DMS153 treated with DMSO at 0.1 percent for 48 hours (cell line): ENCODE data around the gene DHRS1.
A peak's percentile ranks its signal among the peaks of the same experiment; 100 is the strongest.

Experiments used
- DNase-seq: peaks from one replicate; lab custom pipeline; 2025; ENCODE audit not compliant: unreplicated experiment; lab: John Stamatoyannopoulos, UW

Gene DHRS1

GRCh38 chr14:24299255-24300191 lies at the start of gene DHRS1, which contains the start of gene NOP9:
TSS of gene DHRS1 (minus strand) at chr14:24299780. CDS start at chr14:24299106, 674 bp downstream.
TSS of gene NOP9 (plus strand) at chr14:24299850. CDS start at chr14:24299955, 105 bp downstream.
- peak; percentile 67 for DNase-seq

GRCh38 chr14:24348186-24348585 lies 48.6 kb upstream of the DHRS1 start:
- DNase-seq = no peak

GRCh38 chr14:24347134-24347533 lies 47.6 kb upstream of the DHRS1 start:
- DNase-seq = no peak

- no peak for DNase-seq
Observed at GRCh38 chr14:24343795-24344660, 44.4 kb upstream of the DHRS1 start.

- DNase-seq = no peak
Observed at GRCh38 chr14:24342889-24343288, 43.3 kb upstream of the DHRS1 start.

GRCh38 chr14:24340606-24341005 lies 41.0 kb upstream of the DHRS1 start:
- DNase-seq = no peak

GRCh38 chr14:24339284-24340151 lies 39.9 kb upstream of the DHRS1 start, which contains the start of gene RIPK3:
TSS of gene RIPK3 (minus strand) at chr14:24339991. CDS start at chr14:24339826, 165 bp downstream.
- peak; percentile 55 for DNase-seq

- DNase-seq = no peak
Observed at GRCh38 chr14:24338843-24339242, 39.3 kb upstream of the DHRS1 start.

- DNase-seq = no peak
Observed at GRCh38 chr14:24337824-24338175, 38.2 kb upstream of the DHRS1 start.

- DNase-seq = no peak
Observed at GRCh38 chr14:24337144-24337823, 37.7 kb upstream of the DHRS1 start.

GRCh38 chr14:24335461-24336171 lies 36.0 kb upstream of the DHRS1 start:
- no peak for DNase-seq

- DNase-seq = no peak
Observed at GRCh38 chr14:24334431-24335291, 35.1 kb upstream of the DHRS1 start, which contains the start of gene ADCY4. TSS of gene ADCY4 (minus strand) at chr14:24335071. CDS start at chr14:24334652, 419 bp downstream.

GRCh38 chr14:24332268-24332993 lies 32.9 kb upstream of the DHRS1 start:
- peak; percentile 61 for DNase-seq

- DNase-seq = peak; percentile 60
Observed at GRCh38 chr14:24331731-24332267, 32.2 kb upstream of the DHRS1 start.

- no peak for DNase-seq
Observed at GRCh38 chr14:24330973-24331674, 31.5 kb upstream of the DHRS1 start.

- no peak for DNase-seq
Observed at GRCh38 chr14:24329736-24330135, 30.2 kb upstream of the DHRS1 start.
